Measurements from ENCODE around the gene ASAP3. TPM values are rescaled to one million over a fixed set of nuclear protein-coding genes. Genes with fewer than 3 reads are reported as not detected.

ASAP3 gene
- total and polyA plus RNA-seq, 8 donors = 24.9 to 228 (median 30.5) TPM

- H3K4me3 ChIP-seq = no peak overlapping the region
- peak; percentile 46 to 87 for DNase-seq
- H3K27ac ChIP-seq = peak overlapping the region in 4 of 5 donors; percentile 74 to 86 (median 78)
- WGBS, 5 donors = 35 to 60% (median 53%) methylated on average over 7 of the region's 7 CpGs
- intact Hi-C loops (cut with DNase I; ENCODE audit: low total_unique reads) = no loop called here
- H3K36me3 ChIP-seq = peaks cover 3 to 47% (median 31%) of the 10 kb centered on the region in 4 donors
- no peaks in the 10 kb centered on the region for H3K27me3 ChIP-seq
- TF ChIP-seq POLR2AphosphoS5 (IDR thresholded peaks at IDR 0.05) (peak; percentile 10 to 64 (median 38)), CTCF (IDR thresholded peaks at IDR 0.05) (no peak), EP300 (IDR thresholded peaks at IDR 0.05) (no peak)
- no peaks in the 10 kb centered on the region for H3K9me3 ChIP-seq
- peaks cover 13 to 25% (median 19%) of the 10 kb centered on the region in 4 donors for H3K4me1 ChIP-seq
These were observed 89.3 kb downstream of the ASAP3 start for GRCh38 chr1:23394684-23395083.

- Histone ChIP-seq H3K27ac (peak overlapping the region in 4 of 5 donors; percentile 74 to 86 (median 78)), H3K36me3 (peaks cover 3 to 47% (median 31%) of the 10 kb centered on the region in 4 donors), H3K9me3 (no peaks in the 10 kb centered on the region), H3K27me3 (no peaks in the 10 kb centered on the region), H3K4me3 (no peak overlapping the region), H3K4me1 (peaks cover 13 to 25% (median 19%) of the 10 kb centered on the region in 4 donors)
- intact Hi-C loops (cut with DNase I; ENCODE audit: low total_unique reads) = no loop called here
- WGBS, 5 donors = 62 to 75% (median 68%) methylated on average over 4 of the region's 4 CpGs
- TF ChIP-seq EP300 (IDR thresholded peaks at IDR 0.05) = no peak
- TF ChIP-seq CTCF (IDR thresholded peaks at IDR 0.05) = no peak
- TF ChIP-seq POLR2AphosphoS5 (IDR thresholded peaks at IDR 0.05) = no peak
- TF ChIP-seq POLR2A (IDR thresholded peaks at IDR 0.05) = no peak
- DNase-seq = peak in 1 of 2 donors; percentile 76
These were observed 89.8 kb downstream of the ASAP3 start for GRCh38 chr1:23394181-23394580.

- TF ChIP-seq POLR2A (IDR thresholded peaks at IDR 0.05) (no peak), CTCF (IDR thresholded peaks at IDR 0.05) (no peak), EP300 (IDR thresholded peaks at IDR 0.05) (no peak), POLR2AphosphoS5 (IDR thresholded peaks at IDR 0.05) (no peak)
- Histone ChIP-seq H3K4me3 (no peak overlapping the region), H3K27me3 (no peaks in the 10 kb centered on the region), H3K4me1 (peaks cover 13 to 25% (median 19%) of the 10 kb centered on the region in 4 donors), H3K9me3 (no peaks in the 10 kb centered on the region), H3K36me3 (peaks cover 3 to 47% (median 31%) of the 10 kb centered on the region in 4 donors), H3K27ac (peak overlapping the region in 4 of 5 donors; percentile 74 to 86 (median 78))
- DNase-seq = no peak
- intact Hi-C loops (cut with DNase I; ENCODE audit: low total_unique reads) = no loop called here
- WGBS, 5 donors = 87 to 96% (median 91%) methylated on average over 15 of the region's 15 CpGs
These were observed 90.3 kb downstream of the ASAP3 start for GRCh38 chr1:23393706-23394105.

- H3K27me3 ChIP-seq = no peaks in the 10 kb centered on the region
- H3K27ac ChIP-seq = no peak overlapping the region
- WGBS, 5 donors = 67 to 86% (median 80%) methylated on average over 2 of the region's 2 CpGs
- H3K4me3 ChIP-seq = no peak overlapping the region
- no peaks in the 10 kb centered on the region for H3K9me3 ChIP-seq
- peaks cover 13 to 25% (median 19%) of the 10 kb centered on the region in 4 donors for H3K4me1 ChIP-seq
- H3K36me3 ChIP-seq = peaks cover 0 to 44% (median 30%) of the 10 kb centered on the region in 4 donors
- no peak for DNase-seq
- TF ChIP-seq EP300 (IDR thresholded peaks at IDR 0.05) (no peak), POLR2AphosphoS5 (IDR thresholded peaks at IDR 0.05) (no peak), POLR2A (IDR thresholded peaks at IDR 0.05) (no peak), CTCF (IDR thresholded peaks at IDR 0.05) (no peak)
- intact Hi-C loops (cut with DNase I; ENCODE audit: low total_unique reads) = no loop called here
These were observed 91.7 kb downstream of the ASAP3 start for GRCh38 chr1:23392125-23392855.
